Keratinocyte (primary cell): ENCODE measurements around the gene NT5C1A. TPM values are rescaled to one million over a fixed set of nuclear protein-coding genes. Genes with fewer than 3 reads are reported as not detected.
A peak's percentile ranks its signal among the peaks of the same experiment; 100 is the strongest.

Experiments used
- DNase-seq: peaks from one replicate; pipeline ENCODE4 v3.0.0-alpha.2; 2011; ENCODE audit warnings: low read depth, missing footprints, low spot score
- FAIRE-seq: peaks from 2 replicates; lab custom pipeline; 2011; peaks lifted over from hg19 to GRCh38; lab: Jason Lieb, UNC
- H2AFZ ChIP-seq: 2 replicates; pipeline ENCODE4 v1.6.0; 2012; ENCODE audit warnings: low read length, control low read depth, inconsistent platforms; ENCODE audit not compliant: control insufficient read depth
- H3K27ac ChIP-seq: 2 replicates; pipeline ENCODE4 v1.5.1; 2011; ENCODE audit warnings: low read length; ENCODE audit not compliant: control insufficient read depth, insufficient read depth
- H3K27me3 ChIP-seq: 3 replicates; pipeline ENCODE4 v1.6.0; 2011; ENCODE audit warnings: low read length; ENCODE audit not compliant: control insufficient read depth, insufficient read depth; ENCODE audit errors: extremely low read depth
- H3K36me3 ChIP-seq, 2 experiments: 2 replicates in 1 of 2; 3 replicates in 1 of 2; pipeline ENCODE4 v1.5.1; 2011; ENCODE audit warnings: low read length in 2 of 2, mild to moderate bottlenecking in 1 of 2; ENCODE audit not compliant: control insufficient read depth in 2 of 2, insufficient read depth in 2 of 2; ENCODE audit errors: extremely low read depth in 1 of 2
- H3K4me1 ChIP-seq: 3 replicates; pipeline ENCODE4 v1.5.1; 2011; ENCODE audit warnings: low read length; ENCODE audit not compliant: control insufficient read depth, insufficient read depth; ENCODE audit errors: extremely low read depth
- H3K4me2 ChIP-seq: 3 replicates; pipeline ENCODE4 v1.6.0; 2011; ENCODE audit warnings: low read depth, low read length; ENCODE audit not compliant: control insufficient read depth, insufficient read depth; ENCODE audit errors: extremely low read depth
- H3K4me3 ChIP-seq, 3 experiments: fragments of 200-600 bp in 1 of 3; sonication (generic) in 1 of 3; 2 replicates in 2 of 3; 3 replicates in 1 of 3; pipeline ENCODE4 v1.5.1; 2011 to 2016; ENCODE audit warnings: low read length in 3 of 3, mild to moderate bottlenecking in 3 of 3, control low read depth in 2 of 3, inconsistent platforms in 1 of 3, low read depth in 1 of 3, mixed read lengths in 1 of 3, mixed run types in 1 of 3, moderate library complexity in 1 of 3; ENCODE audit not compliant: control insufficient read depth in 2 of 3, insufficient read depth in 2 of 3; ENCODE audit errors: extremely low read depth in 1 of 3
- H3K79me2 ChIP-seq: 2 replicates; pipeline ENCODE4 v1.6.0; 2012; ENCODE audit warnings: low read length; ENCODE audit not compliant: control insufficient read depth, insufficient read depth
- H3K9ac ChIP-seq: 3 replicates; pipeline ENCODE4 v1.6.0; 2011; ENCODE audit warnings: low read length; ENCODE audit not compliant: control insufficient read depth, insufficient read depth; ENCODE audit errors: extremely low read depth
- H3K9me1 ChIP-seq: 3 replicates; pipeline ENCODE4 v1.6.0; 2011; ENCODE audit warnings: low read length; ENCODE audit not compliant: control insufficient read depth, insufficient read depth; ENCODE audit errors: extremely low read depth
- H3K9me3 ChIP-seq: 2 replicates; pipeline ENCODE4 v1.5.1; 2012; ENCODE audit warnings: low read depth, low read length; ENCODE audit not compliant: control insufficient read depth
- H4K20me1 ChIP-seq: 3 replicates; pipeline ENCODE4 v1.6.0; 2011; ENCODE audit warnings: low read length; ENCODE audit not compliant: control insufficient read depth, insufficient read depth; ENCODE audit errors: extremely low read depth
- EZH2 ChIP-seq: IDR thresholded peaks from one replicate; pipeline ENCODE4 v1.6.1; 2012; ENCODE audit warnings: inconsistent platforms, mild to moderate bottlenecking, low read length, moderate library complexity
- dilution Hi-C: fragments of 300-500 bp; cut with MboI; formaldehyde crosslinking; loops from one replicate; pipeline ENCODE4 v1.7.0; 2020; ENCODE audit warnings: low sequenced_read_pairs; ENCODE audit not compliant: extremely low pct_ligation_motif_present
- polyA plus RNA-seq, 5 experiments: library from polyadenylated mRNA; depleted of rRNA in 3 of 5; stranded (reverse) in 3 of 5; stranded (forward) in 1 of 5; unstranded in 1 of 5; fragments of >200 nt; gene quantifications; 1 replicate in 1 of 5; 2 replicates in 3 of 5; 3 replicates in 1 of 5; pipeline versions ENCODE4 v1.2.1 to v1.2.3, GENCODE V29; 2011 to 2012; ENCODE audit warnings: missing spikeins in 2 of 5, low read depth in 1 of 5, low replicate concordance in 1 of 5
- TF ChIP-seq, protein P1 (sequence below), 3 experiments: IDR thresholded peaks in 1 of 3; conservative IDR thresholded peaks in 1 of 3; optimal IDR thresholded peaks in 1 of 3; 2 replicates in 2 of 3; 3 replicates in 1 of 3; pipeline versions ENCODE3 to v1.5.1; 2011; ENCODE audit warnings: low read length in 3 of 3, mild to moderate bottlenecking in 3 of 3, moderate library complexity in 2 of 3, control low read depth in 1 of 3, inconsistent platforms in 1 of 3; ENCODE audit not compliant: insufficient read depth in 2 of 3; ENCODE audit errors: extremely low read depth in 1 of 3

The NT5C1A gene
- polyA plus RNA-seq, 1 donor (not counting 4 experiments of a cell fraction or from before 2014, with no cell fraction given), result not detected

GRCh38 chr1:39632682-39633417, 39.1 kb downstream of the NT5C1A start:
- DNase-seq, result no peak
- no peak overlapping the region for H2AFZ ChIP-seq

DNA sequence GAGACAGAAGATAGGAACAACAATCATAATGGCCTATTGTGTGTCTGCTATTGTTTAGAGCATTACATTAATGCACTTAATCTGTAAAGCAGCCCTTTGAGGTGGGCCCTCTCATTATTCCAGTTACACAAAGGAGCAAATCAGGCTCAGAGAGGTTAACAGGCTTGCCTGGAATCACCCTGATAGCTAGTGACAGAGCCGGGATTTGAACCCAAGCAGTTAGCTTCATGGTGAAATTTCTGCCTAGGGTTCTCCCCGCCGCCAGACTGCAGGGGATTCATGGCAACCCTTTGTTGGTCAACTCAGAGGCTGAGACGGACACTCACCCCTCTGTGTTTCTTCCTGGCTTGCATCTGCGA, 39.6 kb downstream of the NT5C1A start:
- H3K79me2 ChIP-seq, result no peaks in the 10 kb centered on the region
- H3K4me2 ChIP-seq, result no peak overlapping the region
- H3K9me1 ChIP-seq, result no peaks in the 10 kb centered on the region
- H3K9ac ChIP-seq, result no peak overlapping the region
- H3K9me3 ChIP-seq, result no peaks in the 10 kb centered on the region
- no peak overlapping the region for H3K27ac ChIP-seq
- H3K4me3 ChIP-seq, result no peak overlapping the region
- no peaks in the 10 kb centered on the region for H3K36me3 ChIP-seq
- FAIRE-seq, result no peak
- dilution Hi-C loops, result no loop called here
- DNase-seq, result no peak
- H4K20me1 ChIP-seq, result no peaks in the 10 kb centered on the region
- H2AFZ ChIP-seq, result no peak overlapping the region
- no peaks in the 10 kb centered on the region for H3K4me1 ChIP-seq
- peaks cover 50% of the 10 kb centered on the region for H3K27me3 ChIP-seq
- TF ChIP-seq, protein P1, sequence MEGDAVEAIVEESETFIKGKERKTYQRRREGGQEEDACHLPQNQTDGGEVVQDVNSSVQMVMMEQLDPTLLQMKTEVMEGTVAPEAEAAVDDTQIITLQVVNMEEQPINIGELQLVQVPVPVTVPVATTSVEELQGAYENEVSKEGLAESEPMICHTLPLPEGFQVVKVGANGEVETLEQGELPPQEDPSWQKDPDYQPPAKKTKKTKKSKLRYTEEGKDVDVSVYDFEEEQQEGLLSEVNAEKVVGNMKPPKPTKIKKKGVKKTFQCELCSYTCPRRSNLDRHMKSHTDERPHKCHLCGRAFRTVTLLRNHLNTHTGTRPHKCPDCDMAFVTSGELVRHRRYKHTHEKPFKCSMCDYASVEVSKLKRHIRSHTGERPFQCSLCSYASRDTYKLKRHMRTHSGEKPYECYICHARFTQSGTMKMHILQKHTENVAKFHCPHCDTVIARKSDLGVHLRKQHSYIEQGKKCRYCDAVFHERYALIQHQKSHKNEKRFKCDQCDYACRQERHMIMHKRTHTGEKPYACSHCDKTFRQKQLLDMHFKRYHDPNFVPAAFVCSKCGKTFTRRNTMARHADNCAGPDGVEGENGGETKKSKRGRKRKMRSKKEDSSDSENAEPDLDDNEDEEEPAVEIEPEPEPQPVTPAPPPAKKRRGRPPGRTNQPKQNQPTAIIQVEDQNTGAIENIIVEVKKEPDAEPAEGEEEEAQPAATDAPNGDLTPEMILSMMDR (optimal IDR thresholded peaks at IDR 0.05 in 1 of 3, IDR thresholded peaks at IDR 0.05 in 1 of 3, conservative IDR thresholded peaks at IDR 0.05 in 1 of 3; ENCODE audit: extremely low read depth in 1 of 3, insufficient read depth in 2 of 3, low read length in 3 of 3), result no peak
- TF ChIP-seq EZH2, result no peak

More at GRCh38 chr1:39632682-39633417, 39.1 kb downstream of the NT5C1A start:
- Histone ChIP-seq H3K9me1 (no peaks in the 10 kb centered on the region), H3K9me3 (no peaks in the 10 kb centered on the region), H3K79me2 (no peaks in the 10 kb centered on the region), H3K27ac (no peak overlapping the region), H4K20me1 (no peaks in the 10 kb centered on the region), H3K4me3 (no peak overlapping the region), H3K4me1 (no peaks in the 10 kb centered on the region), H3K36me3 (no peaks in the 10 kb centered on the region), H3K4me2 (no peak overlapping the region), H3K27me3 (peaks cover 51% of the 10 kb centered on the region), H3K9ac (no peak overlapping the region)
- FAIRE-seq, result no peak
- TF ChIP-seq, protein P1 (optimal IDR thresholded peaks at IDR 0.05 in 1 of 3, IDR thresholded peaks at IDR 0.05 in 1 of 3, conservative IDR thresholded peaks at IDR 0.05 in 1 of 3; ENCODE audit: extremely low read depth in 1 of 3, insufficient read depth in 2 of 3, low read length in 3 of 3), result no peak
- peak; percentile 62 for TF ChIP-seq EZH2
- dilution Hi-C loops, result no loop called here
